Measurements from ENCODE around the gene MEIKIN. TPM values are rescaled to one million over a fixed set of nuclear protein-coding genes. Genes with fewer than 3 reads are reported as not detected.
"Not testable (repeated sequence)": the region's sequence is repeated elsewhere in the genome, so short reads cannot be mapped to it uniquely, and the experiment has no call there.

MEIKIN gene
- total RNA-seq, 1 experiment from 2014 or later: not detected

- no peak for DNase-seq (ENCODE audit: low spot score)
- in situ Hi-C loops (cut with HindIII; ENCODE audit: low sequenced_read_pairs): no loop called here
Observed at GRCh38 chr5:131786900-131787692, 158.4 kb downstream of the MEIKIN start.

- in situ Hi-C loops (cut with HindIII; ENCODE audit: low sequenced_read_pairs): no loop called here
Observed at GRCh38 chr5:131786036-131786435, 159.4 kb downstream of the MEIKIN start.

GRCh38 chr5:131783874-131784273 lies 161.6 kb downstream of the MEIKIN start:
- in situ Hi-C loops (cut with HindIII; ENCODE audit: low sequenced_read_pairs): no loop called here
- no peak for DNase-seq (ENCODE audit: low spot score)

More at GRCh38 chr5:131786036-131786435, 159.4 kb downstream of the MEIKIN start:
- DNase-seq (ENCODE audit: low spot score): no peak

- no peak for DNase-seq (ENCODE audit: low spot score)
- in situ Hi-C loops (cut with HindIII; ENCODE audit: low sequenced_read_pairs): no loop called here
Observed at GRCh38 chr5:131783357-131783756, 162.1 kb downstream of the MEIKIN start.

- no peak for DNase-seq (ENCODE audit: low spot score)
- in situ Hi-C loops (cut with HindIII; ENCODE audit: low sequenced_read_pairs): no loop called here
Observed at GRCh38 chr5:131782717-131783116, 162.7 kb downstream of the MEIKIN start.

- DNase-seq (ENCODE audit: low spot score): not testable (repeated sequence)
Observed at GRCh38 chr5:131778141-131778540, 167.3 kb downstream of the MEIKIN start.

GRCh38 chr5:131776450-131776849 lies 169.0 kb downstream of the MEIKIN start:
- in situ Hi-C loops (cut with HindIII; ENCODE audit: low sequenced_read_pairs): no loop called here
- DNase-seq (ENCODE audit: low spot score): no peak

More at GRCh38 chr5:131778141-131778540, 167.3 kb downstream of the MEIKIN start:
- in situ Hi-C loops (cut with HindIII; ENCODE audit: low sequenced_read_pairs): not testable (repeated sequence)

- DNase-seq (ENCODE audit: low spot score): no peak
- in situ Hi-C loops (cut with HindIII; ENCODE audit: low sequenced_read_pairs): no loop called here
Observed at GRCh38 chr5:131774652-131775367, 170.7 kb downstream of the MEIKIN start.

GRCh38 chr5:131773805-131774204 lies 171.7 kb downstream of the MEIKIN start:
- no peak for DNase-seq (ENCODE audit: low spot score)
- in situ Hi-C loops (cut with HindIII; ENCODE audit: low sequenced_read_pairs): no loop called here

GRCh38 chr5:131771692-131772091 lies 173.8 kb downstream of the MEIKIN start:
- no peak for DNase-seq (ENCODE audit: low spot score)
- in situ Hi-C loops (cut with HindIII; ENCODE audit: low sequenced_read_pairs): no loop called here

GRCh38 chr5:131769961-131770360 lies 175.5 kb downstream of the MEIKIN start:
- in situ Hi-C loops (cut with HindIII; ENCODE audit: low sequenced_read_pairs): no loop called here
- DNase-seq (ENCODE audit: low spot score): peak; percentile 11

GRCh38 chr5:131769336-131769735 lies 176.1 kb downstream of the MEIKIN start:
- DNase-seq (ENCODE audit: low spot score): peak; percentile 11
- in situ Hi-C loops (cut with HindIII; ENCODE audit: low sequenced_read_pairs): no loop called here

GRCh38 chr5:131767891-131768290 lies 177.6 kb downstream of the MEIKIN start:
- in situ Hi-C loops (cut with HindIII; ENCODE audit: low sequenced_read_pairs): no loop called here
- no peak for DNase-seq (ENCODE audit: low spot score)

- in situ Hi-C loops (cut with HindIII; ENCODE audit: low sequenced_read_pairs): no loop called here
- DNase-seq (ENCODE audit: low spot score): no peak
Observed at GRCh38 chr5:131766689-131767088, 178.8 kb downstream of the MEIKIN start.

GRCh38 chr5:131765261-131765660 lies 180.2 kb downstream of the MEIKIN start:
- in situ Hi-C loops (cut with HindIII; ENCODE audit: low sequenced_read_pairs): no loop called here
- DNase-seq (ENCODE audit: low spot score): no peak

GRCh38 chr5:131763968-131764367 lies 181.5 kb downstream of the MEIKIN start:
- no peak for DNase-seq (ENCODE audit: low spot score)
- in situ Hi-C loops (cut with HindIII; ENCODE audit: low sequenced_read_pairs): no loop called here

- in situ Hi-C loops (cut with HindIII; ENCODE audit: low sequenced_read_pairs): no loop called here
Observed at GRCh38 chr5:131760793-131761192, 184.7 kb downstream of the MEIKIN start.

GRCh38 chr5:131759704-131760103 lies 185.8 kb downstream of the MEIKIN start:
- no peak for DNase-seq (ENCODE audit: low spot score)
- in situ Hi-C loops (cut with HindIII; ENCODE audit: low sequenced_read_pairs): no loop called here

More at GRCh38 chr5:131760793-131761192, 184.7 kb downstream of the MEIKIN start:
- no peak for DNase-seq (ENCODE audit: low spot score)

GRCh38 chr5:131758520-131758900 lies 187.0 kb downstream of the MEIKIN start:
- DNase-seq (ENCODE audit: low spot score): no peak

GRCh38 chr5:131757830-131758519 lies 187.5 kb downstream of the MEIKIN start:
- in situ Hi-C loops (cut with HindIII; ENCODE audit: low sequenced_read_pairs): no loop called here
- no peak for DNase-seq (ENCODE audit: low spot score)

More at GRCh38 chr5:131758520-131758900, 187.0 kb downstream of the MEIKIN start:
- in situ Hi-C loops (cut with HindIII; ENCODE audit: low sequenced_read_pairs): no loop called here

Data from G401 (cell line).